Measurements from ENCODE around the gene TFPI.

DNA sequence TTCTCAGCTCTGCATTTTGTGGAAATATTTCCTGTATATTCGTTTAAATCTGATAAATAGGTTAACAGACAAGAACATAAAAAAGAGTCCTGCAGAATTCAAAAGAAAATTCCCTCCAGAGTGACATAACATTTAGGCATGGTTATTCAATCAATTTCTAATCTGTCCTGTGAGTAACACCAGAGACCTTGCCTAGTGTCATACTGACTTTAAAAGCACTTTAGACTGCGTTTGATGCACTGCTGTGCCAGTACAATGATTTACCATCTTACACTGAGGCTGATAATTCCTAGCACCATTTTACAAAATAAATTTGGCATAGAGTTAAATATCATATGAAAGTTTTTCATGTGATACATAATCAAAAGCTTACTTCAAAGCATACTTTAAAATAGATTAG lies 70.7 kb downstream of the TFPI start:
- TF ChIP-seq, protein P1, sequence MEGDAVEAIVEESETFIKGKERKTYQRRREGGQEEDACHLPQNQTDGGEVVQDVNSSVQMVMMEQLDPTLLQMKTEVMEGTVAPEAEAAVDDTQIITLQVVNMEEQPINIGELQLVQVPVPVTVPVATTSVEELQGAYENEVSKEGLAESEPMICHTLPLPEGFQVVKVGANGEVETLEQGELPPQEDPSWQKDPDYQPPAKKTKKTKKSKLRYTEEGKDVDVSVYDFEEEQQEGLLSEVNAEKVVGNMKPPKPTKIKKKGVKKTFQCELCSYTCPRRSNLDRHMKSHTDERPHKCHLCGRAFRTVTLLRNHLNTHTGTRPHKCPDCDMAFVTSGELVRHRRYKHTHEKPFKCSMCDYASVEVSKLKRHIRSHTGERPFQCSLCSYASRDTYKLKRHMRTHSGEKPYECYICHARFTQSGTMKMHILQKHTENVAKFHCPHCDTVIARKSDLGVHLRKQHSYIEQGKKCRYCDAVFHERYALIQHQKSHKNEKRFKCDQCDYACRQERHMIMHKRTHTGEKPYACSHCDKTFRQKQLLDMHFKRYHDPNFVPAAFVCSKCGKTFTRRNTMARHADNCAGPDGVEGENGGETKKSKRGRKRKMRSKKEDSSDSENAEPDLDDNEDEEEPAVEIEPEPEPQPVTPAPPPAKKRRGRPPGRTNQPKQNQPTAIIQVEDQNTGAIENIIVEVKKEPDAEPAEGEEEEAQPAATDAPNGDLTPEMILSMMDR (conservative IDR thresholded peaks at IDR 0.05), result no peak
- TF ChIP-seq EZH2 (IDR thresholded peaks at IDR 0.05; ENCODE audit: low read depth), result no peak

All from PC-9 (cell line).